ENCODE results near the gene CD300LD.

The CD300LD gene

DNA sequence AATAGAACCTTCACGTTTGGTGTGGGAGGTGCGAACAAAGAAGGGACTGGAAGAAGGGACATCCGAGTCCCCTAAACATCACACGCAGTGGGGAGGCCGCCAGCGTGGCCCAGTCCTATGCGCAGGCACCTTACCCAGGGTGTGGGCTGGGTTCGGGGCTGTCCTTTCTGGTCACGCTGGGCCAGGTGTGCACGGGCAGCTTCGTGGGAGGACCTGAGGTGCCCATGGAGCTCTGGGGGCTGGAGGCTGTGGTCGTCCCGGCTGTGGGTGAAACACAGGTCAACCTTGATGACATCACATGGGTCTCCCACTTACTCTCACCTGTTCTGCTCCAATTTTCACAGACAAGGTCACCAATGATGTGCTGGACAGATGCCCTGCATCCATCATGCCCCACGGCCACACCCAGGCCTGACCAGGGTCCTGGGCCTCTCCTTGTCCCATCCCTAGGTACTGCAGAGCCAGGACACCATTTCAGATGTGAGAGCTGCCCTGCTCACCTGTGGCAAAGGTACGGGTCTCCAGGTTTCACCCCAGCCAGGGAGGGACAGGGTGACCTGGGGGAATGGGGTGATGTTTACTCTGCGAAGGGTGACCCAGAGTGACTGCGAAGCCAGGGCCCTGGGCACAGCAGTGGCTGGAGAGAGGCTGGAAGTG, 49.2 kb downstream of the CD300LD start:
- DNase-seq = no peak

DNA sequence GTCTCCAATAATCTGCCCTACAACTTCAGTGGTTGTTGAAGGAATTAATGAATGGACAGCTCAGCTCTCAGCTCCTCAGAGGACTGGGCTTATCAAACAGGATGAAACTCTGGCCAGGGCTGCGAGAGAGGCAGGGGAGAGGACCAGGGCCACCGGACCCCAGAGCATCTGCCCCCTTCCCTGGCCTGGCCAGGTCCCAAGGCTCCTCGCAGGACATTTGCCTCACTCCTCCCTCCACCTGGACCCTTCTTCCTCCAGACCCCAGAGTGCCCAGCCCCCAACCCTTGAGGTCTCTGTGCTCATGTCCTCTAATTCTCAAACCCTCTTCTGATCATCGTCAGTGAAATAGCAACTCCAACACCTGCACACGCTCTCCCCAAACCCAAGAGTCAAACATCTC, 49.9 kb downstream of the CD300LD start:
- DNase-seq = no peak

DNA sequence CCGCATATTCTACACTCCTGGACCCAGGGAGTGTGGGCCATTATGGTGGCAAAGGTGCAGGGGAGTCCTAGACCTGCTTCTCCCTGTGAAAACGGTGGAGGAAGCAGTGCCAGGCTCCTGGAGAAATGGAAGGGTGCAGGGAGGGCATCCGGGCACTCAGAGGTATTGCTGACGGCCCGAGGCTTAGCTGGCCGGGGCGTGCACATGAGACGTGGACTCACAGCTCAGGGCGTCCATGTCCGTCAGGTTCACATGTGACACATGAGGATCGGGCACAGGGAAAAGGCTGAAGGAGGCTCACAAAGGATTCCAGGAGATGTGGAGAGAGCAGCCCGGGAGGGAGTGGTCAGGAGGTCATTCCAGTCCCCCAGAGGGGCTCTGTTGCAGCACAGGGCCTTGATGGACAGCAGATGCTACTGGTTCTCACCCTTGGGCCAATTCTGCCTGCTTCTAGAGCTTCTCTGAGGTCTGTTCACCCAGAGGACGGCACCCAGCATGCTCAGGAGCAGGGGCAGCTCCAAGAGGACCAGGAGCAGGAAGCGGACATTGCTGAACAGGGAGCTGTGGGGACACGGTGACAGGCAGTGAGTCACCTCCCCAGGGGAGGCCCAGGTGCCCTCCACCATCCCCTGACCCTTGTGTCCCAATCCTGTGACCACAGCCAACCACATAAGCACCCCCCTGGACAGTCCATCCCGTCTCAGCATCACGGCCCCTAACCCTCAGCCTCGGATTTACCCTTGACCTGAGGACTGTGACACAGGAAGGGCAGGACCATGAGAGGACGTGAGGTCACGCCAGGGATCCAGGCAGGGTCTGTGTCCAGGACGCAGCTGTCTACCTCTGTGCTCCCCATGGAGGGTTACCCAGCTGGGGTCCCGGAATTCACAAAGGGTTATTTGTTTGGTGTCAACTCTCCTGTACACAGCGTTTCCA, 50.6 kb downstream of the CD300LD start:
- no peak for DNase-seq

DNA sequence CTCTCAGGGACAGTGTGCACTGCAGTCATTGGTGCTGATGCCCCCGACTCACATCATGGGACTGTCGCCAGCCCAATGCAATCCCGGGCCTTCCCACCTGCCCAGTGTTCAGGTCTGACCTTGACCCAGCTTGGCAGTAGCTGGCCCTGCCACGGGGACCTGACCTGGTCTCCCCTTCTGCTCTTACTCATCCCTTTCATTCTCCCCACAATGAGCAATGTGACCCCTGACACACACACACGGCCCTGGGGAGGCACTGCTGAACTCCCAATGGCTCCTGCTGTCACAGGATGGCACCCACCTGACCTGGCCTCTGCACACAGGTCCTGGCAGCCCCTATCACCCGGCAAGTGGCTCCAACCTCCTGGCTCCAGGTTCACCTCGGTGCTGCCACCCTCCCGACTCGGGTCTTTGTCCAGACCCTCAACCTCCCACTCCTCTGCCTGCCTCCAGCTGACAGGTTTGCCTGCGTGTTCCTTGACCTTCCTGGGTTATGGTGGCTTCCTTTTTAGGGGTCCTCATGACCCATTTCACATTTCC, 52.7 kb downstream of the CD300LD start:
- DNase-seq = no peak

DNA sequence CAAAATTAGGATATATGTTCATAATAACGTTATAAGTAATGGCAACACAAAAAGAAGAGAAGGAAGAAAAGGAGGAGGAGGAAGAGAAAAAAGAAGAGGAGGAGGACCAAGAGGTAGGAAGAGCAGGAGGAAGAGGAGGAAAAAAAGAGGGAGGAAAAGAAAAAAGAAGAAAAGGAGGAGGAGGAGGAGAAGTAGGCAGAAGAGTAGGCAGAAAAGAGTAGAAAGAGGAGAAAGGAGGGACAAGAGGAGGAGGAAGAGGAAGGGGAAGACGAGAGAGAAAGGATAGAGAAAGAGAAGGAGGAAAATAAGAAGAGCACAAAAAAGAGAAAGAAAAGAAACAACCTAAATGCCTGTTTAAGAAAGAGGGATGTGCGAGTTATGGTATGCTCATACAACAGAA, 55.2 kb downstream of the CD300LD start:
- no peak for DNase-seq

DNA sequence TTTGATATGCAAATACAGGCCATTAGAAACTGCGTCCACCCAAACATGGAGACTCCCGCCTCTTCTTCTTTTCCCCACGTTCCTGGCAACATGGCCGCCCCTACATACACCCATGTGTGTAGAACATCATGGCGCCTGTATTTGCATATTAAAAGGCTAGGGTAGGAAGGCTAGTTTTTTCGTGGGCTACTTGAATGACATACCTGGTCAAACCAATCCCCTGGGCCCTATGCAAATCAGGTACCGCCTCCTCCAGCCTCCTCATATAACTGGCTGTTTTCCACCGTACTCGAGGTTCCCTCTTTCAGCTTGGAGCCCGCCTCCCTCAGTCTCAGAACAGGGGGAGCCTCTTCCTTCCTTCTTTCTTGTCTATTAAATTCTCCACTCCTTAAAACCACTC, 60.0 kb downstream of the CD300LD start:
- no peak for DNase-seq

DNA sequence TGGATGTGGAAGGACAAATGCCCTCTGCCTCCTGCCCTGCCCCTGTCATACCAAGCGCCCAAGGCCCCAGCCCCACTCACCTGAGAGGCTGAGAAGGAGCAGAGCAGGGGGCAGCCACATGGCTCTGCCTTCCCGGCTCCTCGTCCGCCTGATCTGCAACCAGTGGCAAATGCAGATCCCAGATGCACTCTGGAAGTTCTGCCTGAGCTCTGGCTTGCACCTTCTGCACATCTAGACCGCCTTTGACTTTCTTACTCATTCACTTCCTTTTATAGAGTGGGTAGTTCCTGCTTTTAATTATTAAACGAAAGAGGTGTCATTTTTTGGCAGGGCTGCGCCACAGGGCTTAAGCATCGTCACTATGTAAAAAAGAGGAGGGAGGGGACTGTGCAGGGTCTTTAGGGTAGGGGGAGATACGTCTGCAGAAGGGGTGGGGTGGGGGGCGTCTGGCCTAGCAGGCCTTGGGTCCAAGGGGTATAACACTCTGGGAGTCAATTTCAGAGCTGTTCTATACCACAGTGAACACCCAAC, 60.8 kb downstream of the CD300LD start, which contains the start of gene CD300LB:
TSS of gene CD300LB (minus strand) at position 245 of the 531 bp plus-strand sequence. CDS start at position 120, 125 bp downstream.
- DNase-seq = no peak

DNA sequence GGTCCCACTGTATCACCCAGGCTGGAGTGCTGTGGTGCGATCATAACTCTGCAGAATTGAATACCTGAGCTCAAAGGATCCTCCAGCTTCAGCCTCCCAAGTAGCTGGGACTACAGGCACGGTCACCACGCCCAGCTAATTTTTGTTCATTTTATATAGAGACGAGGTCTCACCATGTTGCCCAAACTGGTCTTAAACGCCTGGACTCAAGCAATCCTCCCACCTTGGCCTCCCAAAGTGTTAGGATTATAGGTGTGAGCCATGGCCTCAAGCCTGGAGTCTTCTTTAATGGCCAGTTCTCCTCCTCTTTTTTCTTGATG, 61.3 kb downstream of the CD300LD start:
- DNase-seq = no peak
